Stimulated activated CD4-positive, alpha-beta T cell treated with anti-CD3 and anti-CD28 coated beads, Interleukin-12 subunit alpha, Interleukin-12 subunit beta, amount 100 ng/mL, for 24 hours (primary cell): ENCODE results near the gene B3GALNT2.

Source experiments
- DNase-seq, 2 experiments: peaks; one replicate each; pipeline ENCODE4 v3.0.0-alpha.2; 2020; ENCODE audit warnings: low read depth in 2 of 2

The B3GALNT2 gene

GRCh38 chr1:235409042-235409820 lies 95.0 kb downstream of the B3GALNT2 start:
- DNase-seq: no peak

- DNase-seq: no peak
These were observed 95.7 kb downstream of the B3GALNT2 start for GRCh38 chr1:235408503-235408960.

- DNase-seq: no peak
These were observed 96.8 kb downstream of the B3GALNT2 start for GRCh38 chr1:235407419-235407818.

- no peak for DNase-seq
These were observed 100.1 kb downstream of the B3GALNT2 start for GRCh38 chr1:235404190-235404589.

GRCh38 chr1:235403593-235403992 lies 100.7 kb downstream of the B3GALNT2 start:
- no peak for DNase-seq

- DNase-seq: no peak
These were observed 101.6 kb downstream of the B3GALNT2 start for GRCh38 chr1:235402457-235403200.

GRCh38 chr1:235401251-235401650 lies 103.0 kb downstream of the B3GALNT2 start:
- DNase-seq: no peak
